CD14-positive monocyte (primary cell): ENCODE measurements around the gene ADAMTS3. TPM values are rescaled to one million over a fixed set of nuclear protein-coding genes. Genes with fewer than 3 reads are reported as not detected.

Experiments used
- DNase-seq, 3 donors: peaks; one replicate each; pipeline ENCODE4 v3.0.0-alpha.2; 2011 to 2022
- H2AFZ ChIP-seq: 2 replicates; pipeline ENCODE4 v1.6.0; 2012; ENCODE audit warnings: mild to moderate bottlenecking, low read depth, low read length, inconsistent platforms; ENCODE audit not compliant: insufficient read depth, poor library complexity, severe bottlenecking
- H3K27ac ChIP-seq, 2 donors: 1 replicate in 1 of 2; 2 replicates in 1 of 2; pipeline ENCODE4 v1.5.1; 2012 to 2013; ENCODE audit warnings: low read length in 2 of 2, control low read depth in 1 of 2, inconsistent platforms in 1 of 2, low read depth in 1 of 2, mild to moderate bottlenecking in 1 of 2
- H3K27me3 ChIP-seq, 2 donors: one replicate each; pipeline versions ENCODE4 v1.6.0 to v1.6.1; 2011 to 2013; ENCODE audit warnings: low read length in 2 of 2; ENCODE audit not compliant: control insufficient read depth in 2 of 2, insufficient read depth in 2 of 2
- H3K36me3 ChIP-seq, 2 donors: replicated peaks in 1 of 2; 1 replicate in 1 of 2; 2 replicates in 1 of 2; pipeline versions ENCODE4 v1.5.1 to v1.6.1; 2012 to 2013; ENCODE audit warnings: low read length in 2 of 2, control low read depth in 1 of 2, inconsistent platforms in 1 of 2, mild to moderate bottlenecking in 1 of 2; ENCODE audit not compliant: insufficient read depth in 2 of 2, control insufficient read depth in 1 of 2
- H3K4me1 ChIP-seq, 2 donors: 1 replicate in 1 of 2; 2 replicates in 1 of 2; pipeline versions ENCODE4 v1.5.1 to v1.6.1; 2012 to 2013; ENCODE audit warnings: low read length in 2 of 2, control low read depth in 1 of 2, inconsistent platforms in 1 of 2, mild to moderate bottlenecking in 1 of 2, moderate library complexity in 1 of 2; ENCODE audit not compliant: insufficient read depth in 2 of 2, control insufficient read depth in 1 of 2
- H3K4me2 ChIP-seq: replicated peaks from 2 replicates; pipeline ENCODE3; 2012; ENCODE audit warnings: low read length, moderate library complexity, mild to moderate bottlenecking; ENCODE audit not compliant: poor library complexity, severe bottlenecking; ENCODE audit errors: extremely low read depth
- H3K4me3 ChIP-seq, 3 experiments: fragments of 200-600 bp in 1 of 3; sonication (generic) in 1 of 3; replicated peaks in 1 of 3; 1 replicate in 2 of 3; 2 replicates in 1 of 3; pipeline ENCODE4 v1.5.1; 2011 to 2013; ENCODE audit warnings: low read length in 3 of 3, mild to moderate bottlenecking in 3 of 3, control low read depth in 2 of 3, low read depth in 2 of 3, inconsistent platforms in 1 of 3, moderate library complexity in 1 of 3
- H3K79me2 ChIP-seq: 2 replicates; pipeline ENCODE4 v1.6.0; 2012; ENCODE audit warnings: mild to moderate bottlenecking, control low read depth, inconsistent platforms, low read length, moderate library complexity; ENCODE audit not compliant: insufficient read depth
- H3K9ac ChIP-seq: 2 replicates; pipeline ENCODE4 v1.6.0; 2017; ENCODE audit warnings: low read length, mild to moderate bottlenecking; ENCODE audit not compliant: insufficient read depth, poor library complexity, severe bottlenecking
- H3K9me3 ChIP-seq, 2 donors: replicated peaks in 1 of 2; 1 replicate in 1 of 2; 2 replicates in 1 of 2; pipeline versions ENCODE4 v1.5.1 to v1.6.1; 2012 to 2013; ENCODE audit warnings: low read length in 2 of 2, control low read depth in 1 of 2; ENCODE audit not compliant: control insufficient read depth in 1 of 2, insufficient read depth in 1 of 2
- H4K20me1 ChIP-seq: 2 replicates; pipeline ENCODE4 v1.6.0; 2012; ENCODE audit warnings: mild to moderate bottlenecking, low read length, control low read depth, moderate library complexity; ENCODE audit not compliant: insufficient read depth
- H3K27ac Mint-ChIP-seq, 7 donors: one replicate each; pipeline ENCODE4 v1.8.0; 2020; ENCODE audit warnings: mild to moderate bottlenecking in 7 of 7, mixed read lengths in 7 of 7, moderate library complexity in 6 of 7, inconsistent platforms in 2 of 7
- H3K27me3 Mint-ChIP-seq, 3 donors: one replicate each; pipeline ENCODE4 v1.8.0; 2021 to 2022; ENCODE audit warnings: low read depth in 3 of 3, mild to moderate bottlenecking in 3 of 3, mixed read lengths in 3 of 3, moderate library complexity in 3 of 3, inconsistent platforms in 1 of 3
- H3K36me3 Mint-ChIP-seq, 2 donors: one replicate each; pipeline ENCODE4 v1.8.0; 2020; ENCODE audit warnings: mixed read lengths in 2 of 2, inconsistent platforms in 1 of 2, mild to moderate bottlenecking in 1 of 2
- H3K4me1 Mint-ChIP-seq: one replicate; pipeline ENCODE4 v1.8.0; 2020; ENCODE audit warnings: mild to moderate bottlenecking, mixed read lengths
- H3K4me3 Mint-ChIP-seq, 2 donors: one replicate each; pipeline ENCODE4 v1.8.0; 2020; ENCODE audit warnings: mild to moderate bottlenecking in 2 of 2, mixed read lengths in 2 of 2, moderate library complexity in 1 of 2
- H3K9me3 Mint-ChIP-seq, 7 donors: one replicate each; pipeline ENCODE4 v1.8.0; 2020 to 2022; ENCODE audit warnings: mixed read lengths in 7 of 7, mild to moderate bottlenecking in 6 of 7, moderate library complexity in 6 of 7, inconsistent platforms in 2 of 7
- CTCF ChIP-seq: fragments of 200-600 bp; IDR thresholded peaks from one replicate; pipeline ENCODE4 v1.8.0; 2022; ENCODE audit warnings: antibody characterized with exemption, mild to moderate bottlenecking
- WGBS: methylation state at CpG from one replicate; pipeline ENCODE4 v1.1.5; 2013; ENCODE audit warnings: missing lambda C conversion rate; ENCODE audit not compliant: insufficient coverage; 5-methylcytosine and 5-hydroxymethylcytosine counted together
- intact Hi-C, 2 donors: fragments of 100-400 bp; cut with micrococcal nuclease; formaldehyde crosslinking; loops; one replicate each; pipeline versions ENCODE4 v1.15.0 to v1.15.1; 2023
- polyA plus RNA-seq, 3 donors: library from polyadenylated mRNA; depleted of rRNA in 1 of 3; unstranded in 2 of 3; stranded (reverse) in 1 of 3; fragments of 300-500 nt in 2 of 3; fragments of >200 nt in 1 of 3; fragmentation: Illumina TruSeq in 2 of 3; gene quantifications; 1 replicate in 2 of 3; 2 replicates in 1 of 3; pipeline ENCODE4 v1.2.3, GENCODE V29; 2012 to 2021

ADAMTS3 gene
- polyA plus RNA-seq, 3 donors: not detected

- Mint-ChIP-seq H3K27me3 (no peaks in the 10 kb centered on the region), H3K9me3 (peaks cover 0 to 5% (median 0%) of the 10 kb centered on the region in 7 donors), H3K36me3 (no peaks in the 10 kb centered on the region), H3K4me3 (no peak overlapping the region), H3K27ac (no peak overlapping the region), H3K4me1 (no peaks in the 10 kb centered on the region)
- H3K4me2 ChIP-seq: no peak overlapping the region
- 100% methylated on average over 1 of the region's 3 CpGs for WGBS
- DNase-seq: no peak
- H3K27ac ChIP-seq: no peak overlapping the region
- no peaks in the 10 kb centered on the region for H3K4me1 ChIP-seq
- no peaks in the 10 kb centered on the region for H3K9me3 ChIP-seq
- H3K4me3 ChIP-seq: no peak overlapping the region
- H3K27me3 ChIP-seq: no peaks in the 10 kb centered on the region
- no peaks in the 10 kb centered on the region for H4K20me1 ChIP-seq
- TF ChIP-seq CTCF: no peak
- H3K36me3 ChIP-seq: no peaks in the 10 kb centered on the region
- H3K79me2 ChIP-seq: no peaks in the 10 kb centered on the region
- intact Hi-C loops: no loop called here
- no peak overlapping the region for H2AFZ ChIP-seq
- no peak overlapping the region for H3K9ac ChIP-seq
These were observed 288.8 kb downstream of the ADAMTS3 start for GRCh38 chr4:72280252-72280651.

- Mint-ChIP-seq H3K27me3 (no peaks in the 10 kb centered on the region), H3K4me3 (no peak overlapping the region), H3K36me3 (no peaks in the 10 kb centered on the region), H3K27ac (no peak overlapping the region), H3K4me1 (no peaks in the 10 kb centered on the region), H3K9me3 (peaks cover 0 to 5% (median 3%) of the 10 kb centered on the region in 7 donors)
- no peak overlapping the region for H2AFZ ChIP-seq
- no peaks in the 10 kb centered on the region for H3K4me1 ChIP-seq
- no peaks in the 10 kb centered on the region for H3K79me2 ChIP-seq
- DNase-seq: no peak
- no peaks in the 10 kb centered on the region for H3K27me3 ChIP-seq
- intact Hi-C loops: no loop called here
- H3K4me3 ChIP-seq: no peak overlapping the region
- H4K20me1 ChIP-seq: no peaks in the 10 kb centered on the region
- whole genome bisulfite sequencing: 100% methylated on average over 1 of the region's 1 CpG
- H3K9me3 ChIP-seq: no peaks in the 10 kb centered on the region
- no peak overlapping the region for H3K9ac ChIP-seq
- H3K36me3 ChIP-seq: no peaks in the 10 kb centered on the region
- H3K27ac ChIP-seq: no peak overlapping the region
- H3K4me2 ChIP-seq: no peak overlapping the region
- TF ChIP-seq CTCF: no peak
These were observed 293.6 kb downstream of the ADAMTS3 start for GRCh38 chr4:72275381-72275780.
